Measurements from ENCODE around the gene RAPGEF4. TPM values are rescaled to one million over a fixed set of nuclear protein-coding genes. Genes with fewer than 3 reads are reported as not detected.

The RAPGEF4 gene
- total RNA-seq, 1 donor = 0.36 TPM

DNA sequence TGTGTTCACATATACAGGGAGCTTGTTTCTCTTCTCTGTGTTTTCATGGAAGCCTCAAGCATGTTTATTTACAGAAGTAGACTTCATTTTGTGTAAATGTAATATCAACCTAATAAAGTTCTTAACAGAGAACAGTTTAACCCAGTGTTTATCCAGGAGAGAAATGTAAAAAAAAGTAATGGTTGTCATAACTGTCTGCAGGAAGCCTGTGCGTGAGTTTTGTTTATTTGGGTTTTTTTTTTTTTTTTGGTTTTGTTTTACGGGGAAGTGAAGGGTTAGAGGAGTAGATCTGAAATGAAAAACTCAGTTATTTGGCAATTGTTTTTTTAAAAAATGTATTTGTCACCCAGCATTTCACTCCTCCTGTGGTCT, 124.7 kb downstream of the RAPGEF4 start:
- peaks cover 8% of the 10 kb centered on the region for H3K27me3 ChIP-seq (ENCODE audit: insufficient read depth, low read length)
- no peaks in the 10 kb centered on the region for H3K79me2 ChIP-seq (ENCODE audit: insufficient read depth, low read length)
- H3K9me3 ChIP-seq (ENCODE audit: low read depth, low read length) = no peaks in the 10 kb centered on the region
- H3K4me2 ChIP-seq (ENCODE audit: insufficient read depth, low read length) = peak overlapping the region; percentile 71
- H3K36me3 ChIP-seq (ENCODE audit: insufficient read depth, low read length) = no peaks in the 10 kb centered on the region
- H4K20me1 ChIP-seq (ENCODE audit: insufficient read depth, low read length) = no peaks in the 10 kb centered on the region
- H2AFZ ChIP-seq (ENCODE audit: low read length) = peak overlapping the region; percentile 66
- TF ChIP-seq, protein P1, sequence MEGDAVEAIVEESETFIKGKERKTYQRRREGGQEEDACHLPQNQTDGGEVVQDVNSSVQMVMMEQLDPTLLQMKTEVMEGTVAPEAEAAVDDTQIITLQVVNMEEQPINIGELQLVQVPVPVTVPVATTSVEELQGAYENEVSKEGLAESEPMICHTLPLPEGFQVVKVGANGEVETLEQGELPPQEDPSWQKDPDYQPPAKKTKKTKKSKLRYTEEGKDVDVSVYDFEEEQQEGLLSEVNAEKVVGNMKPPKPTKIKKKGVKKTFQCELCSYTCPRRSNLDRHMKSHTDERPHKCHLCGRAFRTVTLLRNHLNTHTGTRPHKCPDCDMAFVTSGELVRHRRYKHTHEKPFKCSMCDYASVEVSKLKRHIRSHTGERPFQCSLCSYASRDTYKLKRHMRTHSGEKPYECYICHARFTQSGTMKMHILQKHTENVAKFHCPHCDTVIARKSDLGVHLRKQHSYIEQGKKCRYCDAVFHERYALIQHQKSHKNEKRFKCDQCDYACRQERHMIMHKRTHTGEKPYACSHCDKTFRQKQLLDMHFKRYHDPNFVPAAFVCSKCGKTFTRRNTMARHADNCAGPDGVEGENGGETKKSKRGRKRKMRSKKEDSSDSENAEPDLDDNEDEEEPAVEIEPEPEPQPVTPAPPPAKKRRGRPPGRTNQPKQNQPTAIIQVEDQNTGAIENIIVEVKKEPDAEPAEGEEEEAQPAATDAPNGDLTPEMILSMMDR (IDR thresholded peaks at IDR 0.05; ENCODE audit: extremely low read depth, low read depth, low read length) = no peak
- DNase-seq (ENCODE audit: insufficient read length, low spot score, missing footprints) = no peak
- peaks cover 4% of the 10 kb centered on the region for H3K4me1 ChIP-seq (ENCODE audit: insufficient read depth, low read length)
- H3K27ac ChIP-seq (ENCODE audit: low read depth, low read length) = no peak overlapping the region
- peak overlapping the region; percentile 47 for H3K4me3 ChIP-seq (ENCODE audit: insufficient read depth, low read length)

DNA sequence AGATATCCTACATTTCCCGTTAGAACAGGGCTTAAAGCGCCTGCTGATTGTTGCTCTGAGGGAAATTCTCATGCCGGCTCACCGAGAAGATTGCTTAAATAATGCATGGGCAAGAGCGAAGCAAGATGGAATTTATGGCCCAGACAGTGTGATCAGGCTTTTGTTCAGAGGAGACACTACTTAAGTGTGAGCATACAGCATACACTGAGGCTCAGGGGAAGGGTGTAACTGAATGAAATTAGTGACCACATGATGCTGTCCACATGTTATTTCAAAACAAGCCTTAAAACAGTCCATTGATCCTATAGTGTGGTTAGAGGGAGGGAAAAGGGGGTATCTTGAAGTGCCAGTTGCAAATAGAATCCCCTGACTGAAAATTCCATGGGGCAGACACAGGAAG, 125.5 kb downstream of the RAPGEF4 start:
- Histone ChIP-seq H3K36me3 (ENCODE audit: insufficient read depth, low read length) (no peaks in the 10 kb centered on the region), H3K9me3 (ENCODE audit: low read depth, low read length) (no peaks in the 10 kb centered on the region), H3K27ac (ENCODE audit: low read depth, low read length) (no peak overlapping the region), H3K27me3 (ENCODE audit: insufficient read depth, low read length) (peaks cover 8% of the 10 kb centered on the region), H3K79me2 (ENCODE audit: insufficient read depth, low read length) (no peaks in the 10 kb centered on the region), H4K20me1 (ENCODE audit: insufficient read depth, low read length) (no peaks in the 10 kb centered on the region), H3K4me2 (ENCODE audit: insufficient read depth, low read length) (no peak overlapping the region), H3K4me3 (ENCODE audit: insufficient read depth, low read length) (no peak overlapping the region), H3K4me1 (ENCODE audit: insufficient read depth, low read length) (peaks cover 4% of the 10 kb centered on the region), H2AFZ (ENCODE audit: low read length) (no peak overlapping the region)
- TF ChIP-seq, protein P1 (IDR thresholded peaks at IDR 0.05; ENCODE audit: extremely low read depth, low read depth, low read length) = no peak
- no peak for DNase-seq (ENCODE audit: insufficient read length, low spot score, missing footprints)

DNA sequence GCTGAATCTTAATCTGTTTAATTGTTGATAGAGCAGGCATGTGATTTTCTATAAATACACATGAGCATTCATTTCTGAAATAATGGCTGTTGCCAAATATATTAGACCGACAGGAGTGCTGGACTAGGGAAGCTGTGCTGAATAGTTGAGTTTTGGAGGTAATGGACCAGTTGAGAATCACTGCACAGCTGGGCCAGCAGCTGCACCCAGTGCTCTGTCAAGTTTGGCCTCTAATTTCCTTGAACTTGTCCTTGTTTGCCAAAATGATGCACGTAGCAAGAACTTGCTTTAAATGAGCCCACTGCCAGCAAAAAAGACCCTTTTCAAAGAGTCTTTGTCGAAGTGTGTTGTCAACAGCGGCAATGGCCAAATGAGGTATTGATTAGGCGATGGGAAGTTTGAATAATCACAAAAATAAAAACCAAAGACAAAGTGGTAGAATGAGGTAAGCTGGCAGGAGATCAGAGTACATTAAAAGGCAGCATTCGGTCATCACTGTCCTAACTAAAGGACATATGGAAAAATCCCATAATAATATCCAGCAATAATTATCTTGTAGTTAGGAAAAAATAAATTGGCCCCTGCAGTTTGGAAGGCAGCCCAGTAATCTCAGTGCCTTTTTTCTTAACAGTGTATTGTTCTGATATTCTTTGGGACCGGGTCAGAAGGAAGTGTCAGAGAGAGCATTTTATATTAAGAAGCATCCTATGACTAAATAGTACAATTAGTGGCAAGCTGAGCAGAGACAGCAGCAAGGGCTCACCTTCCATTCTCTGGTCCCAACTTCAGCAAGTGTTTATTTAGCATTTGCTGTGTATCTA, 126.2 kb downstream of the RAPGEF4 start:
- H3K27me3 ChIP-seq (ENCODE audit: insufficient read depth, low read length) = peaks cover 8% of the 10 kb centered on the region
- no peak for DNase-seq (ENCODE audit: insufficient read length, low spot score, missing footprints)
- H3K9me3 ChIP-seq (ENCODE audit: low read depth, low read length) = no peaks in the 10 kb centered on the region
- no peak overlapping the region for H2AFZ ChIP-seq (ENCODE audit: low read length)
- no peaks in the 10 kb centered on the region for H3K36me3 ChIP-seq (ENCODE audit: insufficient read depth, low read length)
- no peaks in the 10 kb centered on the region for H3K79me2 ChIP-seq (ENCODE audit: insufficient read depth, low read length)
- no peak overlapping the region for H3K4me3 ChIP-seq (ENCODE audit: insufficient read depth, low read length)
- TF ChIP-seq, protein P1 (IDR thresholded peaks at IDR 0.05; ENCODE audit: extremely low read depth, low read depth, low read length) = no peak
- H3K4me1 ChIP-seq (ENCODE audit: insufficient read depth, low read length) = peaks cover 4% of the 10 kb centered on the region
- H4K20me1 ChIP-seq (ENCODE audit: insufficient read depth, low read length) = no peaks in the 10 kb centered on the region
- H3K4me2 ChIP-seq (ENCODE audit: insufficient read depth, low read length) = no peak overlapping the region
- H3K27ac ChIP-seq (ENCODE audit: low read depth, low read length) = no peak overlapping the region

DNA sequence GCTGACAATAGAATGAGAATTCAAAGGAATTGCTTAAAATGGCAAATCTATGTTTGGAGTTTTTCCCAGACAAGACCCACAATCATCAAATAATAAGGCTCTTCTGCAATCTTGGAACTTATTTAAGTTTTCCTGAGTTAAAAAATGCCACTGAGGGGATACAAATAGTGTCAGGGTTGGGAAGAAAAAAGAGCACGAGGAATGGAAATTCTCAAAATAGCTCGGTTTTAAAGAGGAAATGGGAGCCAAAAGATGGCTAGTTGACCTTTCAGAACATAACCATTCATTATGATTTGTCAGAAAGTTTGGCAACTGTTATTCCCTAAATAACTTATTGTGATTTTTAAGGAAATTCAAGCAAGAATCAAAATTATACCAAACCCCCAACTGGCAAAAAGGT, 127.7 kb downstream of the RAPGEF4 start:
- no peaks in the 10 kb centered on the region for H3K79me2 ChIP-seq (ENCODE audit: insufficient read depth, low read length)
- TF ChIP-seq, protein P1 (IDR thresholded peaks at IDR 0.05; ENCODE audit: extremely low read depth, low read depth, low read length) = no peak
- H3K4me1 ChIP-seq (ENCODE audit: insufficient read depth, low read length) = peaks cover 4% of the 10 kb centered on the region
- H3K27me3 ChIP-seq (ENCODE audit: insufficient read depth, low read length) = peaks cover 8% of the 10 kb centered on the region
- no peak overlapping the region for H3K4me2 ChIP-seq (ENCODE audit: insufficient read depth, low read length)
- no peaks in the 10 kb centered on the region for H3K36me3 ChIP-seq (ENCODE audit: insufficient read depth, low read length)
- no peaks in the 10 kb centered on the region for H3K9me3 ChIP-seq (ENCODE audit: low read depth, low read length)
- H4K20me1 ChIP-seq (ENCODE audit: insufficient read depth, low read length) = no peaks in the 10 kb centered on the region
- no peak overlapping the region for H2AFZ ChIP-seq (ENCODE audit: low read length)
- no peak for DNase-seq (ENCODE audit: insufficient read length, low spot score, missing footprints)
- no peak overlapping the region for H3K4me3 ChIP-seq (ENCODE audit: insufficient read depth, low read length)
- no peak overlapping the region for H3K27ac ChIP-seq (ENCODE audit: low read depth, low read length)
